SK-N-SH (cell line): ENCODE data around the gene SFXN4. TPM values are rescaled to one million over a fixed set of nuclear protein-coding genes. Genes with fewer than 3 reads are reported as not detected.

Experiments
- CTCF ChIA-PET: fragments of 300-600, 350-600 bp; formaldehyde crosslinking; extraction: SDS; loops from one replicate; lab custom pipeline; 2021; lab: Yijun Ruan, JAX
- POLR2A ChIA-PET: fragments of 350-600 bp; sonication (Branson Sonifier 250); formaldehyde crosslinking; extraction: SDS; loops from one replicate; lab custom pipeline; 2020; ENCODE audit warnings: antibody characterized with exemption, inconsistent platforms; lab: Yijun Ruan, JAX
- DNase-seq: peaks from one replicate; pipeline ENCODE4 v3.0.0; 2012
- H2AFZ ChIP-seq: fragments of 200-600 bp; sonication (generic); 2 replicates; pipeline ENCODE4 v1.8.1; 2016; ENCODE audit warnings: antibody characterized with exemption, mild to moderate bottlenecking, low read depth
- H3F3A ChIP-seq: fragments of 200-600 bp; sonication (generic); replicated peaks from 2 replicates; pipeline ENCODE3; 2016; ENCODE audit warnings: antibody characterized with exemption, mild to moderate bottlenecking; ENCODE audit not compliant: insufficient read depth
- H3K27ac ChIP-seq, 2 experiments: fragments of 200-500 bp in 1 of 2; fragments of 200-600 bp in 1 of 2; sonication (Bioruptor generic) in 1 of 2; sonication (generic), shearing (Covaris generic) in 1 of 2; 2 replicates each; pipeline versions ENCODE4 v1.5.1 to v1.6.1; 2014 to 2016; ENCODE audit warnings: low read depth in 2 of 2, inconsistent platforms in 1 of 2, low read length in 1 of 2, mild to moderate bottlenecking in 1 of 2, mixed read lengths in 1 of 2
- H3K27me3 ChIP-seq: fragments of 200-600 bp; sonication (generic), shearing (Covaris generic); 2 replicates; pipeline ENCODE4 v1.6.1; 2016; ENCODE audit warnings: mixed run types; ENCODE audit not compliant: insufficient read depth
- H3K36me3 ChIP-seq, 2 experiments: fragments of 200-500 bp in 1 of 2; fragments of 200-600 bp in 1 of 2; sonication (Bioruptor generic) in 1 of 2; sonication (generic) in 1 of 2; replicated peaks in 1 of 2; 2 replicates each; pipeline versions ENCODE3 to v1.5.1; 2014 to 2016; ENCODE audit warnings: low read length in 1 of 2, mild to moderate bottlenecking in 1 of 2; ENCODE audit not compliant: insufficient read depth in 2 of 2, control insufficient read depth in 1 of 2
- H3K4me1 ChIP-seq, 2 experiments: fragments of 200-500 bp in 1 of 2; fragments of 200-600 bp in 1 of 2; sonication (Bioruptor generic) in 1 of 2; sonication (generic), shearing (Covaris generic) in 1 of 2; 2 replicates each; pipeline versions ENCODE4 v1.5.1 to v1.6.1; 2014 to 2016; ENCODE audit warnings: low read depth in 1 of 2, low read length in 1 of 2, mixed run types in 1 of 2; ENCODE audit not compliant: insufficient read depth in 2 of 2, control insufficient read depth in 1 of 2
- H3K4me2 ChIP-seq: fragments of 200-600 bp; sonication (generic), shearing (Covaris generic); 2 replicates; pipeline ENCODE4 v1.6.1; 2017; ENCODE audit warnings: mixed run types
- H3K4me3 ChIP-seq, 2 experiments: fragments of 200-500 bp in 1 of 2; fragments of 200-600 bp in 1 of 2; sonication (Bioruptor generic) in 1 of 2; sonication (generic), shearing (Covaris generic) in 1 of 2; 2 replicates each; pipeline versions ENCODE4 v1.5.1 to v1.8.1; 2014 to 2016; ENCODE audit warnings: low read depth in 2 of 2, inconsistent platforms in 1 of 2, low read length in 1 of 2, mild to moderate bottlenecking in 1 of 2, mixed read lengths in 1 of 2, moderate library complexity in 1 of 2
- H3K79me2 ChIP-seq: fragments of 200-600 bp; sonication (generic); 2 replicates; pipeline ENCODE4 v1.8.1; 2017; ENCODE audit warnings: mild to moderate bottlenecking; ENCODE audit not compliant: insufficient read depth
- H3K9ac ChIP-seq: fragments of 200-600 bp; sonication (generic); 2 replicates; pipeline ENCODE4 v1.6.1; 2017; ENCODE audit warnings: mixed run types
- H3K9me2 ChIP-seq: fragments of 200-600 bp; sonication (generic); 2 replicates; pipeline ENCODE4 v1.6.1; 2017; ENCODE audit warnings: mixed run types
- H3K9me3 ChIP-seq: fragments of 200-600 bp; sonication (generic); 2 replicates; pipeline ENCODE4 v1.6.1; 2017; ENCODE audit warnings: mixed run types, mild to moderate bottlenecking, moderate library complexity
- H4K20me1 ChIP-seq: fragments of 200-600 bp; sonication (generic); 2 replicates; pipeline ENCODE4 v1.6.1; 2017; ENCODE audit warnings: mild to moderate bottlenecking, mixed run types; ENCODE audit not compliant: insufficient read depth
- CHD2 ChIP-seq: fragments of 150-350 bp; IDR thresholded peaks from 2 replicates; pipeline ENCODE4 v1.6.1; 2018; ENCODE audit warnings: low read length; ENCODE audit not compliant: partially characterized antibody
- ELF1 ChIP-seq: IDR thresholded peaks from 2 replicates; pipeline ENCODE4 v1.4.0; 2012
- FOXJ3 ChIP-seq: sonication (generic); formaldehyde crosslinking; IDR thresholded peaks from 2 replicates; pipeline ENCODE4 v1.5.1; 2020; ENCODE audit warnings: mild to moderate bottlenecking, missing genetic modification reagents
- RCOR1 ChIP-seq: fragments of 150-350 bp; IDR thresholded peaks from 2 replicates; pipeline ENCODE4 v1.6.1; 2017; ENCODE audit warnings: antibody characterized with exemption, low read length
- RFX5 ChIP-seq: IDR thresholded peaks from 2 replicates; pipeline ENCODE4 v1.6.1; 2012; ENCODE audit warnings: mild to moderate bottlenecking, improper control_type of control experiment, low read length
- SIN3A ChIP-seq: IDR thresholded peaks from 2 replicates; pipeline ENCODE4 v1.6.1; 2012; ENCODE audit warnings: low read depth, mild to moderate bottlenecking, low read length, moderate library complexity, borderline replicate concordance
- WGBS: methylation state at CpG from one replicate; pipeline ENCODE4 v1.1.6; 2017; ENCODE audit warnings: low lambda C conversion rate; 5-methylcytosine and 5-hydroxymethylcytosine counted together
- polyA plus RNA-seq, 3 experiments: library from polyadenylated mRNA; depleted of rRNA; stranded (reverse); fragments of >200 nt; gene quantifications; 2 replicates each; pipeline ENCODE4 v1.2.3, GENCODE V29; 2012
- TF ChIP-seq, protein P1 (sequence below): IDR thresholded peaks from 2 replicates; pipeline ENCODE4 v1.4.0; 2012; ENCODE audit warnings: low read depth, borderline replicate concordance
- TF ChIP-seq, protein P2 (sequence below): IDR thresholded peaks from 2 replicates; pipeline ENCODE4; 2012
- TF ChIP-seq, protein P3 (sequence below): IDR thresholded peaks from 2 replicates; pipeline ENCODE4 v1.6.1; 2012; ENCODE audit warnings: mild to moderate bottlenecking, low read depth, low read length, moderate library complexity

The SFXN4 gene
- polyA plus RNA-seq, 1 of the 3 experiments (the other 2 are of a cell fraction), result 24.2 TPM

DNA sequence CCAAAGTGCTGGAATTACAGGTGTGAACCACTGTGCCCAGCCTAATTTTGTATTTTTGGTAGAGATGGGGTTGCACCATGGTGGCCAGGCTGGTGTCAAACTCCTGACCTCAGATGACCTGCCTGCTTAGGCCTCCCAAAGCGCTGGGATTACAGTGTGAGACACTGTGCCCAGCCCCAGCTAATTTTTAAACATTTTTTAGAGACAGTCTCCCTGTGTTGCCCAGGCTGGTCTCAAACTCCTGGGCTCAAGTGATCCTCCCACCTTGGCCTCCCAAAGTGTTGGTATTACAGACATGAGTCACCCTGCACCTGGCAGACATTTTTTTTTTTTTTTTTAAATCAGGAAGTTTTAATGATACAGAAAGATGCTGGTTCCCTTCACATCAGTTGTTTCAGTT is 46.1 kb downstream of the SFXN4 start (continued):
- TF ChIP-seq FOXJ3 (CRISPR knock-in tag), result no peak
- TF ChIP-seq CHD2, result no peak
- no peak for TF ChIP-seq RFX5
- no peak for TF ChIP-seq RCOR1
- TF ChIP-seq, protein P1, sequence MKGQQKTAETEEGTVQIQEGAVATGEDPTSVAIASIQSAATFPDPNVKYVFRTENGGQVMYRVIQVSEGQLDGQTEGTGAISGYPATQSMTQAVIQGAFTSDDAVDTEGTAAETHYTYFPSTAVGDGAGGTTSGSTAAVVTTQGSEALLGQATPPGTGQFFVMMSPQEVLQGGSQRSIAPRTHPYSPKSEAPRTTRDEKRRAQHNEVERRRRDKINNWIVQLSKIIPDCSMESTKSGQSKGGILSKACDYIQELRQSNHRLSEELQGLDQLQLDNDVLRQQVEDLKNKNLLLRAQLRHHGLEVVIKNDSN, result no peak
- TF ChIP-seq, all 33 proteins: peak for 0

DNA sequence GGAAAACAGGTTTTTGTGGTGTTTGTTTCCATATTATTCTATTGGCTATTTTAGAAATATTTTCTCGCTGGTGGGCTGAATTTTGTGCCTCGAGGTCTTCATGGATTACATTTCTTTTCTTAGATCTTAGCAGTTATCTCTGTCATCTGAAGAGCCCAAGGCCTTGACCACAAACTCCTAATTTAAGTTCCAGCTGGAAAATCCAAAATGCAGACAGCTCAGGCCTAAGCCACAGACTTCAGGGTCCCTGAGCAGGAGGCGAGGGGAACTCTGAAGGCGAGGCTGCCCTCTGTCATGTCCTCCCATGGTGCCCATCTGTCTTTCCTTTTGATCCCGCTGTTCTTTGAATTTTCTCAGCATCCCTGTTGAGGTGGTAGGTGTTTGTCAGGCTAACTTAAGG is 47.3 kb downstream of the SFXN4 start:
- Histone ChIP-seq H3K79me2 (0 out of 2 replicates have a peak, but pooled peaks cover 4% of the 10 kb centered on the region), H4K20me1 (no peaks in the 10 kb centered on the region), H3K9ac (no peak overlapping the region), H3K36me3 (peaks cover 39 to 57% of the 10 kb centered on the region in 2 experiments), H3K9me3 (no peaks in the 10 kb centered on the region), H3K27me3 (no peaks in the 10 kb centered on the region), H3K27ac (no peak overlapping the region), H3K4me2 (no peak overlapping the region), H2AFZ (no peak overlapping the region), H3K9me2 (no peaks in the 10 kb centered on the region), H3F3A (peaks cover 6% of the 10 kb centered on the region), H3K4me3 (no peak overlapping the region), H3K4me1 (no peaks in the 10 kb centered on the region)
- ChIA-PET CTCF (no interaction called here), POLR2A (no interaction called here)
- no peak for TF ChIP-seq SIN3A
- TF ChIP-seq, protein P1, result no peak
- TF ChIP-seq, protein P2, sequence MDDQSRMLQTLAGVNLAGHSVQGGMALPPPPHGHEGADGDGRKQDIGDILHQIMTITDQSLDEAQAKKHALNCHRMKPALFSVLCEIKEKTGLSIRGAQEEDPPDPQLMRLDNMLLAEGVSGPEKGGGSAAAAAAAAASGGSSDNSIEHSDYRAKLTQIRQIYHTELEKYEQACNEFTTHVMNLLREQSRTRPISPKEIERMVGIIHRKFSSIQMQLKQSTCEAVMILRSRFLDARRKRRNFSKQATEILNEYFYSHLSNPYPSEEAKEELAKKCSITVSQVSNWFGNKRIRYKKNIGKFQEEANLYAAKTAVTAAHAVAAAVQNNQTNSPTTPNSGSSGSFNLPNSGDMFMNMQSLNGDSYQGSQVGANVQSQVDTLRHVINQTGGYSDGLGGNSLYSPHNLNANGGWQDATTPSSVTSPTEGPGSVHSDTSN, result no peak
- TF ChIP-seq, protein P3, sequence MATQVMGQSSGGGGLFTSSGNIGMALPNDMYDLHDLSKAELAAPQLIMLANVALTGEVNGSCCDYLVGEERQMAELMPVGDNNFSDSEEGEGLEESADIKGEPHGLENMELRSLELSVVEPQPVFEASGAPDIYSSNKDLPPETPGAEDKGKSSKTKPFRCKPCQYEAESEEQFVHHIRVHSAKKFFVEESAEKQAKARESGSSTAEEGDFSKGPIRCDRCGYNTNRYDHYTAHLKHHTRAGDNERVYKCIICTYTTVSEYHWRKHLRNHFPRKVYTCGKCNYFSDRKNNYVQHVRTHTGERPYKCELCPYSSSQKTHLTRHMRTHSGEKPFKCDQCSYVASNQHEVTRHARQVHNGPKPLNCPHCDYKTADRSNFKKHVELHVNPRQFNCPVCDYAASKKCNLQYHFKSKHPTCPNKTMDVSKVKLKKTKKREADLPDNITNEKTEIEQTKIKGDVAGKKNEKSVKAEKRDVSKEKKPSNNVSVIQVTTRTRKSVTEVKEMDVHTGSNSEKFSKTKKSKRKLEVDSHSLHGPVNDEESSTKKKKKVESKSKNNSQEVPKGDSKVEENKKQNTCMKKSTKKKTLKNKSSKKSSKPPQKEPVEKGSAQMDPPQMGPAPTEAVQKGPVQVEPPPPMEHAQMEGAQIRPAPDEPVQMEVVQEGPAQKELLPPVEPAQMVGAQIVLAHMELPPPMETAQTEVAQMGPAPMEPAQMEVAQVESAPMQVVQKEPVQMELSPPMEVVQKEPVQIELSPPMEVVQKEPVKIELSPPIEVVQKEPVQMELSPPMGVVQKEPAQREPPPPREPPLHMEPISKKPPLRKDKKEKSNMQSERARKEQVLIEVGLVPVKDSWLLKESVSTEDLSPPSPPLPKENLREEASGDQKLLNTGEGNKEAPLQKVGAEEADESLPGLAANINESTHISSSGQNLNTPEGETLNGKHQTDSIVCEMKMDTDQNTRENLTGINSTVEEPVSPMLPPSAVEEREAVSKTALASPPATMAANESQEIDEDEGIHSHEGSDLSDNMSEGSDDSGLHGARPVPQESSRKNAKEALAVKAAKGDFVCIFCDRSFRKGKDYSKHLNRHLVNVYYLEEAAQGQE, result no peak
- no peak for TF ChIP-seq ELF1
- WGBS, result 90% methylated on average over 5 of the region's 5 CpGs
- DNase-seq, result no peak
